Loucy (cell line): Measurements from ENCODE around the gene DUS2.

Experiments
- CTCF ChIP-seq: fragments of 200-600 bp; sonication (generic); conservative IDR thresholded peaks from 2 replicates; pipeline ENCODE4 v1.5.1; 2014; ENCODE audit warnings: mild to moderate bottlenecking, antibody characterized with exemption, low read length
- EZH2phosphoT487 ChIP-seq: fragments of 200-600 bp; IDR thresholded peaks from 2 replicates; pipeline ENCODE4 v1.6.1; 2018; ENCODE audit warnings: antibody characterized with exemption, mild to moderate bottlenecking, moderate library complexity, borderline replicate concordance

- TF ChIP-seq CTCF (no peak), EZH2phosphoT487 (no peak)
Observed at GRCh38 chr16:68075980-68076379, 52.9 kb downstream of the DUS2 start.
